Measurements from ENCODE around the gene PPM1L.

The PPM1L gene

DNA sequence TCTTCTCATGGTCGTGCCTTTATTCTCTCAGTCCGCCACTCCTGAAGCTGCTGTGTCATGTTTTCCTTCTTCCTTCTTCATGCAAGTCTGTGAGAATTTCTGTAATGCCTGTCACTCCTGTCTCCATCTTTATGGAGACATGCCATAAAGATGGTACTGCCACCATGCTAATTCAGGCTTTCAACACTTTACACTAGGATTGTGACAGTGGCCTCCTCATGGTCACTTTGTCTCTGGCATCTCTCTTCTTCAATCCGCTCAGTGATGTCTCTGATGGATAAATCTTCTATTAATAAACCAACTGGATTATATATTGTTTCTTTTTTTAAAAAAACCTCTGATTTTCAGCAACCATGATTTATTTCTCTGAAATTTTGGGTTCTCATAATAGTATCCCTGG lies 18.1 kb downstream of the PPM1L start:
- H3K4me3 ChIP-seq (replicated peaks; ENCODE audit: insufficient read depth, low read length), result no peak overlapping the region
- no peak overlapping the region for H3K27ac ChIP-seq (replicated peaks)
- no peak for DNase-seq (ENCODE audit: low read depth in 1 of 2, low spot score in 1 of 2)
- H3K27me3 ChIP-seq (ENCODE audit: insufficient read depth, poor library complexity, severe bottlenecking), result no peaks in the 10 kb centered on the region
- TF ChIP-seq POLR2AphosphoS5 (IDR thresholded peaks at IDR 0.05; ENCODE audit: low read depth) (no peak), REST (IDR thresholded peaks at IDR 0.05; ENCODE audit: insufficient replicate concordance, low read depth) (no peak), SPI1 (IDR thresholded peaks at IDR 0.05; ENCODE audit: borderline replicate concordance, low read depth) (no peak), GABPA (IDR thresholded peaks at IDR 0.05; ENCODE audit: low read depth) (no peak)
- TF ChIP-seq, protein P1, sequence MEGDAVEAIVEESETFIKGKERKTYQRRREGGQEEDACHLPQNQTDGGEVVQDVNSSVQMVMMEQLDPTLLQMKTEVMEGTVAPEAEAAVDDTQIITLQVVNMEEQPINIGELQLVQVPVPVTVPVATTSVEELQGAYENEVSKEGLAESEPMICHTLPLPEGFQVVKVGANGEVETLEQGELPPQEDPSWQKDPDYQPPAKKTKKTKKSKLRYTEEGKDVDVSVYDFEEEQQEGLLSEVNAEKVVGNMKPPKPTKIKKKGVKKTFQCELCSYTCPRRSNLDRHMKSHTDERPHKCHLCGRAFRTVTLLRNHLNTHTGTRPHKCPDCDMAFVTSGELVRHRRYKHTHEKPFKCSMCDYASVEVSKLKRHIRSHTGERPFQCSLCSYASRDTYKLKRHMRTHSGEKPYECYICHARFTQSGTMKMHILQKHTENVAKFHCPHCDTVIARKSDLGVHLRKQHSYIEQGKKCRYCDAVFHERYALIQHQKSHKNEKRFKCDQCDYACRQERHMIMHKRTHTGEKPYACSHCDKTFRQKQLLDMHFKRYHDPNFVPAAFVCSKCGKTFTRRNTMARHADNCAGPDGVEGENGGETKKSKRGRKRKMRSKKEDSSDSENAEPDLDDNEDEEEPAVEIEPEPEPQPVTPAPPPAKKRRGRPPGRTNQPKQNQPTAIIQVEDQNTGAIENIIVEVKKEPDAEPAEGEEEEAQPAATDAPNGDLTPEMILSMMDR (IDR thresholded peaks at IDR 0.05; ENCODE audit: insufficient read depth, low read length), result no peak

- TF ChIP-seq, protein P1 (IDR thresholded peaks at IDR 0.05; ENCODE audit: insufficient read depth, low read length), result no peak
- TF ChIP-seq POLR2AphosphoS5 (IDR thresholded peaks at IDR 0.05; ENCODE audit: low read depth) (no peak), GABPA (IDR thresholded peaks at IDR 0.05; ENCODE audit: low read depth) (no peak), SPI1 (IDR thresholded peaks at IDR 0.05; ENCODE audit: borderline replicate concordance, low read depth) (no peak), REST (IDR thresholded peaks at IDR 0.05; ENCODE audit: insufficient replicate concordance, low read depth) (no peak)
- no peak overlapping the region for H3K4me3 ChIP-seq (replicated peaks; ENCODE audit: insufficient read depth, low read length)
- H3K27ac ChIP-seq (replicated peaks), result no peak overlapping the region
Observed at GRCh38 chr3:160778480-160778879, 22.4 kb downstream of the PPM1L start.

GRCh38 chr3:160779040-160779439 lies 23.0 kb downstream of the PPM1L start:
- no peak overlapping the region for H3K27ac ChIP-seq (replicated peaks)
- no peaks in the 10 kb centered on the region for H3K27me3 ChIP-seq (ENCODE audit: insufficient read depth, poor library complexity, severe bottlenecking)
- no peak overlapping the region for H3K4me3 ChIP-seq (replicated peaks; ENCODE audit: insufficient read depth, low read length)
- TF ChIP-seq, protein P1 (IDR thresholded peaks at IDR 0.05; ENCODE audit: insufficient read depth, low read length), result no peak
- TF ChIP-seq POLR2AphosphoS5 (IDR thresholded peaks at IDR 0.05; ENCODE audit: low read depth) (no peak), GABPA (IDR thresholded peaks at IDR 0.05; ENCODE audit: low read depth) (no peak), REST (IDR thresholded peaks at IDR 0.05; ENCODE audit: insufficient replicate concordance, low read depth) (no peak), SPI1 (IDR thresholded peaks at IDR 0.05; ENCODE audit: borderline replicate concordance, low read depth) (no peak)
- DNase-seq (ENCODE audit: low read depth in 1 of 2, low spot score in 1 of 2), result no peak

More at GRCh38 chr3:160778480-160778879, 22.4 kb downstream of the PPM1L start:
- H3K27me3 ChIP-seq (ENCODE audit: insufficient read depth, poor library complexity, severe bottlenecking), result no peaks in the 10 kb centered on the region
- no peak for DNase-seq (ENCODE audit: low read depth in 1 of 2, low spot score in 1 of 2)
